Activated CD8-positive, alpha-beta memory T cell treated with anti-CD3 and anti-CD28 coated beads, Interleukin-2, amount 50 U/mL, for 48 hours (primary cell): ENCODE data around the gene JMJD7.

Source experiments
- DNase-seq: peaks from one replicate; pipeline ENCODE4 v3.0.0-alpha.2; 2020

JMJD7 gene

DNA sequence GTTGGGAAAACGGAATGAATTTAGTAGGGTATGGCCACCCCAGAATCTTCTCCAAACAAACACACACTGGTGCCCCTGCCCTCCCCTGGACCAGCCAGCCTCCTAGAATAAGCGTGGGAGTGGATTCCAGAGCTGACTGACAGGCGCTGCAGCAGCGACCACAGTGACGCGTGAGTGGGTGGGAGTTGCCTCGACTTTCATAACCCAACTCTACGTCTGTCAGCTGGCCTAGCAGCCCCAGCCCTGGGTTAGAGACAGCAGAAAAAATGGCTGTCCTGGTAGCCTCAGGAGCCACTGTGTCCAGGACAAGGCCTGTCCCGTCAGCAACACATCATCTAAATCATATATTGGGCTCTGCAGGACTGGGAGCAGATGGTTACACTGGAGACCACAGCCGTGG, 20.7 kb downstream of the JMJD7 start:
- DNase-seq, result peak; percentile 79

DNA sequence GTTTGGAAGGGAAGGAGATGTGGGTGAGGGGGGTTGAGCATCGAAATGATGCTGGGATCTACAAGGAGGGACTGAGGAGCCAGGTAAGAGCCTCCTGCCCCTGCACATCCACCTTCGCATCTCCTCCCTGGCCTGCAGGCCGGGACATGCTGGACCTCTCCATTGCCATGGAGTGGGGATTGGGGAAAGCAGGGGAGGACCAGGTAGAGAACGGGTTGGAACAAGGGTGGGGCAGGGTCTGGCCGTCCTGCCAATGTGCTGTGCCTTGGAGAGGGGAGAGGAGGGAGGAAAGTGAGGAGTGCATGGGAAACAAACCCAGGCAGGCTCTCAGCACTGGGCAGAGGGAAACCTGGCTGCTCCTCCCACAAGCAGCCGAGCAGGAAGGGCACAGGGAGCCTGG, 21.3 kb downstream of the JMJD7 start:
- no peak for DNase-seq

DNA sequence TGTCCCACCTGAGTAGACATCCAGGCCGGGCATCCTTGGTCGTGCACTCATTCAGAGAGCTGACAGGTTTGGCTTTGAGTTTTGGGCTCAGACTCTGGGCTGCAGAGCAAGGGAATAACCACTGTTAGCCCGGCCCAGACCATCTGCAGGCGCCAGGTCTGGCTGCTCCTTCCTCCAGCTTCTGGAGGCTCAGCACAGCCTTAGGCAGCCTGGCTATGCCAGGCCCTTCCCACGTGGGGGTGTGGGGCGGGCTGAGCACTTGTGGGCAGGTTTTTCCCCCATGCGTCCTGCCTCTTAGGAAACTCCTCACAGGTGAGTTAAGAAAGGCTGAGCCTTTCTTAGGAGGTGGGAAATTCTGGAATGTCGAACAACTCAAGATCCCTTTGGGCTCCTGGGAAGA, 22.0 kb downstream of the JMJD7 start:
- no peak for DNase-seq

DNA sequence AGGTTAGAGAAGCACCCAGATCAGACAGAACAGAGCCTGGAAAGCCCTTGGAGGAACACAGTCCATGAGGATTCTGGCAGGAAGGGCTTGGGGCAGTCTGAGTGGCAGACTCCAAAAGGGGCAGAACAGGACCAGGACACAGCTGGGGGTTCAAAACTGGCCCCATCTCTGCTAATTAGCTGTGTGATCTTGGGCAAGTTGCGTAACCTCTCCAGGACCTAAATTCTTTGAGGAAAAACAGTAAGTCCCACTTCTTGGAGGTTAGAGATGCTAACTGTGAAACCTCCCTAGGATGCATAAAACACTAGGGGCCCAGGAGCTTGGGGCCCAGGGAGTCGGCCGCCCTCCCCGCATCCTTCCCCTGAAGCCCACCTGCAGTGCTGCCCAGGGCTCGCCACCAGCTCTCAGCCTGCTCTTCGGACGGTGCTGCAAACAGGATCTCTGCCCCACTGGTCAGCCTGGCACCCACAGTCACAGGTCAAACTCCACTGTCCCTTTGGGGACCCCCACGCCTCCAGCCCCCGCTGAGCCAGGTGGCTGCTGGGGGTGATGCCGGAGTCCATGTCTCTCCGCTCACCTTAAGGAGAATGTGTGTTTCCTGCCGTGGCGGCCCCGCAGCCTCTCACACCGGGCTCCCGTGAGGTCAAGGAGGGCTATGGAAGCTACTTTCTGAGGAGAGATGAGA, 22.7 kb downstream of the JMJD7 start:
- DNase-seq, result no peak

DNA sequence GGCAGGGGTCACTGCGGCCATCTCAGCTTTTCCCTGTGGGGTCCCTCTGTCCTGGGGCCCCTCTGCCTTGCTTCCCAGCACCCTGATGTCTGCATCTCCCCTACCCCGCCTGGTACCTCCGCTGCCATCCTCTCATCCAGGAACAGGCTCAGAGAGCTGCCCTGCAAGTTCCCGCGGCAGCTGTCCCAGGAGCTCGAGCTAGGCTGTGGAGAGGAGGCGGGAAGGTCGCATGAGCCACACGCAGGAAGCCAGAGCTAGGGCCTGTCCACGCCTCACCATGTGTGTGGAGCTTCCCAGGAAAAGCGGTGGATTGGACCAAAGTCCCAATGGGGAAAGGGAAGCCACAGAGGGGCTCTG, 23.3 kb downstream of the JMJD7 start:
- no peak for DNase-seq

DNA sequence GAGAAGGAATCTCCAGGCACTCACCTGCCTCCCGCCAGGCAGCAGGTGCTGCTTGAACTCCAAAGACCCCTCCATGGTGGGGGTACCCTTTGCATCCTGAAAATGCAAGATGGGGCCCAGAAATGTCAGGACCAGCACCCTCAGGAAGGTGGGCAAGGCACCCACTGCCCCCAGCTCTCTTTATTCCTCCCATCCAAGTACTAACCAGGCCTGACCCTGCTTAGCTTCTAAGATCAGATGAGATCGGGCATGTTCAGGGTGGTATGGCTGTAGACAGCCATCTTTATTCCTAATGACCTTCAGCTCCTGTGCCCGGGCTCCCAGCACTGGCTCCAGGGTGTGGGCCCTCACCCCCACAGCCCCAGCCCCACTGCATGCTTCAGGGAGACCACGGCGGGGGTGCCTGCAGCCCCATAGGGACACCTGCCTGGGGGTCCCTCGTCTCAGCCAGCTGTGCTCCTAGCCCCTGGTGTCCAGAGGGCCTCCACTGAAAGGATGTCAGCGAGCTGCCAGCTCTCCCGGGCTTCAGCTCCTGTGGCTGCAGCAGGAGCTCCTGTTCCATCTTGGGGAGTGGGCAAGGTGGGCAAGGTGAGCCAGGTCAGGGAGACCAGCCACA, 24.0 kb downstream of the JMJD7 start:
- DNase-seq, result no peak

DNA sequence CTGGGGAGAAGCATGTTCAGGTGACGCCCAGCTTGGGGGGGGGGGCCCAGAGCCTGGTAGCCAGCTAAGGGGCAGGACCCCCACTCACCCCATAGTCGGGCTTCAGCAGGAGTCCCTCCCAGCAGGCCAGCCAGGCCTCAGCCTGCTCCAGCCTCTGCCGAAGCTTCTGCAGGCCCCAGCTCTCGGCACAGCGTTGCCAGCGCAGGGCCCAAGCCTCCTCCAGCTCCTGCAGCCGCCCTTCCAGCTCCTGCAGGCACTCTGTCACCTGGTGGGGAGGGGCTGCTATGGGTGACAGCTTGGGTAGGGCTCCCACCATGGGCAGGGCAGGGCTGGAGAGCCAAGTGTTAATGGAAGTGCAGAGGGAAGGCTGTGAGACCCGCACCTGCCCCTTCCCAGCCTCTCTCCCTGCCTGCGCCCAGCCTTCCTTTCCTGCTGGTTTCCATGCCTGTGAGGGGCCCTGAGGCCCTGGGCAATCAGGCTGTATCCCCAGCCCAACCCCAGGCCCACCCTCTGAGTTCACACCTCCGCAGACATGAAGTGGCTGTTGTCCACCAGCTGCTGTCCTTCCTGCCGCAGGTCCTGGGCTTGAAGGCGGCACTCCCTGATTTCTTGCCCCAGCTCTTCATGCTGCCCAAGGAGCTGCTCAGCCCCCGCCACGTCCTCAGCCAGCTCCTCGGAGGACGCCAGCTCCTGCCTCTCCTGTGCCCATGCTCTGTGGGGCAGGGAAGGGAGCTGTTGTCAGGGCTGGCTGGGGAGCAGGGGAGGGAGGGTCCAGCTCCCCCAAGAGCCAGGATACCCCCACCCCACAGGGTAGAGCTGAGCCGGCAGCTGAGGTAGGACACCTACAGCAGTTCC, 25.1 kb downstream of the JMJD7 start:
- DNase-seq, result no peak

DNA sequence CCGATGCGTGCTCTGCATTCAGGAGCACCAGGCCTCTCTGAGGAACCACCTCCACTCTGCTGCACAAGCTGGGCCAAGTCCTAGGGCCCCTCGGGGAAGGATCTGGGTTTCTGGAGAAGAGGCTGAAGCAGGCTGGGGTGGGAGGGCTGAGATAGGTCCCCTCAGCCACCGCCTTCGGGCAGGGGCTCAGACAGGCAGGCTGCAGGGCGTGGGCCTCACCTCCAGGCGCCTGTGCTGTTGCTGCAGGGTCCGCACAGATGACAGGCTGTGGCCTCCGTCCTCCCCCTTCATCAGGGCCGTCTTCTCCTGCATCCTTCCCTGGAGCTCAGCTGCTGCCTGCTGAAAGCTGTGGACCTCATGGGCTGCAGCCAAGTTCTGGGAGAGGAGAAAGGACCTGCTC, 25.9 kb downstream of the JMJD7 start:
- DNase-seq, result no peak

DNA sequence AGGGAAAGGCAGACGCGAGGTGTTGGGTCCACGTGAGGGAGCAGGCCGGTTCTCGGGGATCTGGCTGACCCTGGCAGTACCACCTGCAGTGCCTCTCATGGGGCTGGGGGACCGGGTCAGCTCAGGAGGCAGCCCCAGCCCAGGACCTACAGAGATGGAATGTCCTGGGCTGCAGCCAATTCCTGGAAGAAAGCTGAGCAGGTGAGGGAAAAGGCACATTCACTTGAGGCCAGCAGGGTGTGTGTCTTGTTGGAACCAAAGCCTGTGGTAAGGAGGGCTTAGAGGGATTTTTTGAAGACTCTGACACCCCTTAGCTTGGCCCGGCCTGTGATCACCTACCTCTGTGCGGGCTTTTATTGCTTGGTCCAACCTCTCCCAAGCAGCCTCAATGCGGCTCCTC, 26.6 kb downstream of the JMJD7 start:
- no peak for DNase-seq

DNA sequence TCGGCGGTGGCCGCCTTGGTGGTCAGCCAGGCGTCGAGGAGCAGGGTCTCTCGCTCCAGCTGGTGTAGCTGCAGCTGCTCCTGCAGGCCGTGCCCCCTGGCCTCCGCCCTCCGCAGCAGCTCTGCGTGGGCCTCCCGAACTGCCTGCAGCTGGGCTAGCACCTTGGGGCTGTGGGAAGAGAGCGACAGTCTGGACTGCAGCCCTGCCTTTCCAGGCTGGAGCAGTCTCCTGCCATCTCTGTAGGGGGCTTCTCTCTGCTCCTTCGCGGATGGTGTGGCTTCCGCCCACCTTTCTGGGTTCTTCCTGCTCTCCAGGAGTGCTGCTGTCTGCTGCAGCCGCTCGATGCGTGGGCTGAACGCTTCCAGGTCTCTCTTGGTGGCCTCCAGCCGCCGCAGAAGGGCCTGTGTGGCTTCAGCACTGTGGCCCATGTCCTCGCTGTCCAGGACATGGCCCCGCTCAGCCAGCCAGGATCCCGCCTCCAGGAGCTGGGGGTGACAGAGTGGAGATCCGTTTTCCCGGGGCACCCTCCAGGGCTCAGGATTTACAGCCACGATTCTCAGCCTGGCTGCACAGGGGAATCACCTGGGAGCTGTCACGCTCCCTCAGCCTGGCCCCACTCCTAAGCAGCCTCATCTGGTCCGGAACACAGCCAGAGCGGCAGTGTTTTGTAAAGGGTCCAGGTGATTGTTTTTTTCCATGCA, 27.5 kb downstream of the JMJD7 start:
- no peak for DNase-seq

DNA sequence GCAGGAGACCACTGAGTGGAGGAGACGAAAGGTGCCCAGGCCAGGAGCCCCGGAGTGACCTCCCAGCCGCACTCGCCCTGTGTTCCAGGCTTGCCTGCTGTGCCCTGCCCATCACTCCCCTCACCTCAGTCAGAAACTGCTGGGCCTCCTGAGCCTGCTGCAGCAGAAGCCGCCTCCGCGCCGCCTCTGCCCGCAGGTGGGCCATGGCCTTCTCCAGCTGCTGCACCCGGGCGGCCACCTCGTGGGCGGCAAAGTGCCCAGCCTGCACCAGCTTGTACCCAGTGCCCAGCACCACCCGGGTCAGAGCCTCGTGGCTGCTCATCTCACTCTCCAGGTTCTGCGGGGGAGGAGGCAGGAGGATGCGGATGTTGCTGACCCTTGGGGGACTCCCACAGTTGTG, 28.4 kb downstream of the JMJD7 start:
- DNase-seq, result no peak

DNA sequence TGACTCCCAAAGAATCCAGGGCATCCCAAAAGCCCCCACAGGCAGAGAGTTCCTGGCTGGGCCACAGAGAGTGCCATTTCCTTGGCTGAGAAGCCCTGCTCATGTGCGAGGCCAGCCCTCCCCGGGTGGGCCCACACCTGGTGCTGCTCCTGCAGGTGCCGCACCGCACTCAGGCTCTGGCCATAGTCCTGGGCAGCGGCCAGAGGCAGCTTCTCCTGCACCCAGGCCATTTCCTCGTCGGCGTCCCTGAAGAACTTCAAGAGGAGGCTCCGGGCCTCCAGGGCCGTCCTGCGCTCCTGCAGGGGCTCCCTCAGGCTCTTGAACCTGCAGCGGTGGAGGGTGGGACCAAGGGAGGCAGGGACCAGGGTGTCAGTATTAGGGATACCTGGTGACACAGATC, 28.8 kb downstream of the JMJD7 start:
- DNase-seq, result no peak

DNA sequence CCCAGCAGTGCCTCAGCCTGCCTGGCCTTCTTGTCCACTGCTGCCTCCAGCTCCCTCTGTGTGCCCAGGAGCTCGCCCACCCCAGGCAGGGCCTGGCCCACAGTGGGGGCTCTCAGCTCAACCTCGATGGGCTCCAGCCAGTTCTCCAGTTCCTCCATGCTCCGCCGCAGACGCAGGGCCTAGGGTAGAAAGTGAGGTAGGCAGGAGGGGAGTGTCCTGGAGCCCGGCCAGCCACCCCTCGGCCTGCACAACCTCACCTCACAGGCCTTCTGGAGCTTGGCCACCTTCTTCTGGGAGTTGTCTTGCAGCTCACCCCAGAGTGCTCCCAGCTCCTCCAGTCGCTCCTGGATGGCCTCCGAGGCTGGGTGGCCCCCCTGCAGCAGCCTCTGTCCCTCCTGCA, 29.4 kb downstream of the JMJD7 start:
- DNase-seq, result no peak

DNA sequence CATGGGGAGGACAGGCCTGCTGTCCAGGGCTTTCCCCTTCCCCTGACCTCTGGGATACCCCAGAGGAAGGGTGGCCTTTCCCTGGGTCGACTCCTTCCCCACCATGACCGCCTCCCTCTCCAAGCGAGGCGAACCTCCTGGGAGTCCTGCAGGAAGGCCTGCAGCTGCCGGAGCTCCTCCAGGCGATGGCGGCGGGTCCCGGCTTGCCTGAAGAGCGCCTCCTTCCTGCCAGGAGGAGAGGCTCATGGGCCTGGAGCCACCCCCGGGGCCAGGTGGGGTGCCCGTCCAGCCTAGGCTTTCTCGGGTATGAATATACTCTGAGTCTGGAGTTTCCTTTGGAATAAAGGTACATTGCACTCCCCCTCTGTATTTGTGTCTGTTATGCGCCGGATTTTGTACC, 30.9 kb downstream of the JMJD7 start:
- no peak for DNase-seq

DNA sequence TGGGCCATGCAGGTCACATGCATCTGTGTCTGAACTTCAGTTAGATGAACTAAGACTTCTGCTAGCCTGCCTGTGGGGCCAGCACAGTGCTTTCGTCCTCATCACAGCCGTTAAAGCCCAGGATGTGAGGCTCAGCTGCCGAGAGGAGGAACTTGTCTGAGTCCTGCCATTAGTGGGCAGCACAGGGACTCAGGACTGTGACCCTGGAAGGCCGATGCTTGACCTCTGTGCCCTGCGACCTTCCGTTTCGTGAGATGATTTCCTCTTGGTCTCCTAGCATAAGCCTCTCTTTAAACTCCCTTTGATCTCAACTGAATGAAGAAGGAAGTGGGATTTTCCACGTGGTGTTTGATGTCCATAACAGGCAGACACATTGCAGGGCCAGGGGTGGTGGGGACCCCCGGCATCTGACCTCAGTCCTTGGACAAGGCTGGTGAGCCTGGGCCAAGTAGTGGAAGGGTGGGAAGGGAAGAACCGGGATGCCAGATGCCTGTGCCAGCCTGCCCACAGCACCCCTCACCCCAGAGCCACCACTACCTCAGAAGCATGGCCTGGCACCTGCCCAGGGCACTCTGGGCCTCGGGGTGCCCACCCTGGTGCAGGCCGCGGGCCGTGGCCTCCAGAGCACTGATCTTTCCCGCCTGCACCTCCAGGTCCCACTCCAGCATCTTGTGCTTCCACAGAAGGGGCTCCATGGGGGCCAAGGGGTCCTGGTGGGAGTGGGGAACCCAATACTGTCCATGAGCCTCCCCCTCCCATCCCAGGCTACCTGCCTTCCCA, 32.3 kb downstream of the JMJD7 start:
- no peak for DNase-seq

DNA sequence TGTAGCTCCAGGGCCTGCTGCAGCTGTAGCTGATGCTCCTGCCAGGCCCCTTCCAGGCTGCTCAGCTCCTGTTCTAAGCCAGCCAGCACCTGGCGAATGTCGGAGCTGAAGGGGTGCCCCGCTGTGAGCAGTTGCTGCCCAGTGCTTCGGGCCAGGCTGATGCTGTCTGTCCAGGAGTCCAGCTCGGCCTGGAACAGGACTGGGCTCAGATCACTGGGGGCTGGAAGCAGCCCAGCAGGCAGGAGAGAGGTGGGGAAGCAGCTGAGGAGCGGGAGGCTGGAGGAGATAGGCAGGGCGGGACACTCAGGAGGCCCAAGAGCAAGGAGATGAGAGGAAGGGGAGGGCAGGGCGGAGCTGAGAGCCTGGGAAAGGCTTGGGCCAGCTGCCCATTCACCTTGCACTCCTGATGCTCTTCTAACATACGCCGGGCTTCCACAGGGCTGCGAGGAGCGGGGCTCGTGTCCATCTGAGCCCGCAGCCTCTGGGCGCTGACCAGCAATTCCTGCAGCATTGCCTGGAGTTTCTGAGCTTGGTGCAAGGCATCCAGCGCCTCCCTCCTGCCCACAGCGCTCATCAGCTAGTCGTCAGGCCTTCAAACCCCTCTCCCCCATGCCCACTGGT, 34.0 kb downstream of the JMJD7 start:
- DNase-seq, result no peak

DNA sequence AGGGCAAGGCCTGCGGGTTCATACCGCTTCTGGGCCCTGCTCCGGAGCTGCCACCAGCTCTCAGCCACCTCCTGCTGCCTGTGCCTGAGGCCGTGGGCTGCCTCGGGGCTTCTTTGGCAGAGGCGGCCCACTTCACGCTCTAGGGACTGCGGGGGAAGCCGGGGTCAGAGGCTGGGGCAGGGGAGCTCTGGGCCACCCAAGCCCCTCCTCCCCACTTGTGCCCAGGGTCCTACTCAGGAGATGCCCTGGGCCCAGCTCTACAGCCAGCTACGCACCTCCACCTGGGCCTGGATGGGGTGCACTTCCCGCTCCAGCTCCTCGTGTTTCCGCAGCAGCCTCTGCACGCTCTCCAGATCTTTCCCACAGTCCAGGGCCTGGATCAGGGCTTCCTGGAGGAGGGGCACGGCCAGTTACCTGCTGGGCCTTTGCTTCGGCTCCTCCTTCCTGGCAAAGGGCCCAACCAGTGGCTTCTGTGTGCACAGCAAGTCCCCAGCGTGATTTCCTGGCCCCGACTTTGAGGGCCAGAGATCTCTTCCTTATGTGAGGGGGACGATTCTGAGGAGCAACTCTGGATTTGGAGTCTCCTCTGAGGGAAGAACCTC, 34.7 kb downstream of the JMJD7 start:
- DNase-seq, result no peak

DNA sequence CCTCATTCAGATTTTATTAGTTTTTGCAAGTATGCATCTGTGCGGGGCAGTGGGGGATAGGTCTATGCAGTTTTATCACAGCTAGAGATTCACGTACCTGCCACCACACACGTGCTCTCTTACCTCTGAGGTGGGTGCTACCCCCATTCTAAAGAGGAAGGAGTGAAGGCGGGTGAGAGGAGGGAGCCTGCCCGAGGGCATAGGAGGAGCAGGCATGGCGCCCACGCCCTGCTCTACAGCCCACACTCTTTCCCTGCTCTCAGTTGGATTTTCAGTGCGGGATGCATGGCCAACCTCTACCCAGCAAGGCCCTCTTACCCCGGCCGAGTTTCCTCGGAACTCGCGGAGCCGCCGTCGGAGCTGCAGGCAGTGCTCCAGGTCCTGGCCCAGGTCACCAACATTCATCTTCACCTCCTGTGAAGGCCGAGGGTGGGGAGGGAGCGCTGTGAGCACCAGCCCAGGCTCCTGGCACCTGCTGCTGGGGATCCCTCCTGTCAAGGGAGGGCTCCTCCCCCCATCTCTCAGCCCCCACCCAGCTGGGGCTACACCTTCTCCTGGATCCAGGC, 37.7 kb downstream of the JMJD7 start:
- no peak for DNase-seq

DNA sequence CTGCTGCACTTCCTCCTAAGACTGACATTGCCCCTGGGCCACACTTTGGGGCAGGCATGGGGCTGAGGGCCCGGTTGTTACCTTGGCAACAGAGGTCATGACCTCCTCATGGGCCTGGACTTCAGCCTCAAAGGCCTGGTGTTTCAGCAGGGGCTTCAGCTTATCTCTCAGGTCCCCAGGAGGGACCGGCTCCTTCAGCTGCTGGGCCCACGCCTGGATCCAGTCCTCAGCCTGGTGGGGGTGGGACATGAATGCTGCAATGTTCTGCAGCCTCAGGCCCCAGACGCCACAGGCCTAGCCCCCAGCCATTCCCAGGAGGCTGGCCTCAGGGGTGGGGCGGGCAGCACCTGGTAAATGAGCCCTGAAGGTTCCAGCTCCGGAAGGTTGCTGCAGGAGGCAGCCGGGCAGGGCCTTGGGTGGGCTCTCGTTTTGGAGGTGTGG, 38.4 kb downstream of the JMJD7 start:
- DNase-seq, result no peak

DNA sequence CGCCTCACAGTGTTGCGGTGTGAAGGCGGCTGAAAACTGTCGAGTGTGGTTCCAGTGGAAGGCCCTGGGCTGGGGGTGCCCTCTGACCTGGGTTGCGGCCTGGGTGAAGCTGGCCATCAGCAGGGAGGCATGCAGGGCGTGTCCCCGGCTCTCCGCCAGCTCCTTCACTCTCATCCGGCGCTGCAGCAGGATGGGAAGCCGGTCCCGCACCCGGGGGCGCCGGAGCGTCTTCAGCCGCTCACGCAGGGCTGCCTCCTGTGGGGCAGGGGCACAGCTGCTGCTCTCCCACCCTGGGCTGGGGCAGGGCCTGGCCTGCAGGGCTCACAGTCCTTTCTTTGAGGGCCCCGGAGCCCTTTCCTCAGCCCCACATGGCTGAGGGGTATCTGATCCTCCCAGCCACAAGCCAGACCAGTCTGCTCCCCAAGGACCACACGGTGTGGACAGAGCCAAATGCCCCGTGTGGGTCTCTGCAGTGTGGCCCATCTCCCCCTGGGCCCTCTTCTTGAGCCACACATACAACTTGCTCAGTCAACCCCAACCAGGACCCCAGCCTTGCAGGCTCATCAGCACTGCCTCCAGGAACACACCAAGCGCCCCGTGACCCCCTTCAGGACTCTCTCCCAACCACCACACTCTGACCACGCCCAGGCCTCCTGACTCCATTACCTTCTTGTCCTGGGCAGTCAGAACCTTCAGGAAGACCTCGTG, 39.1 kb downstream of the JMJD7 start:
- no peak for DNase-seq

DNA sequence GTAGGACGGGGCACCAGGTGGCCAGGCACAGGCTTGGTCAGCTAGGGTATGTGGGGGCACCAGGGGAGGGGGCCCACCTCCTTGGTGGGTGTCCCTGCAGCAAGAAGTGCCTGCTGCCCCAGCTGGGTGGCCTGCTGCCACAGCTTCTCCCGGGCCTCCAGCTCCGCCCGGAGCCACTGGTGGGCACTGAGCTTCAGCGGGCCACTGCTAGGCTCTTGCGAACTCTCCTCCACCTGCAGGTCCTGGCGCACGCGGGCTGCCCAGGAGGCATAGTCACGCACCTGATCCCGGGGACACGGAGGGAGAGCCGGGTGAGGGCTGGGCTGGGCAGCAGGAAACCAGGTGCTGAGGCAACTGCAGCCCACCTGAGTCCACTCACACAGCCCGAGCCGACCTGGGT, 40.4 kb downstream of the JMJD7 start:
- no peak for DNase-seq
